Effector memory CD4-positive, alpha-beta T cell (primary cell): Measurements from ENCODE around the gene TGFB2.

Experiments used
- DNase-seq, 3 donors: peaks; one replicate each; pipeline ENCODE4 v3.0.0-alpha.2; 2020
- H3K27ac ChIP-seq: 2 replicates; pipeline ENCODE4 v1.7.0; 2013; ENCODE audit warnings: mild to moderate bottlenecking, low read length, moderate library complexity; ENCODE audit not compliant: insufficient read depth, poor library complexity, severe bottlenecking
- H3K27me3 ChIP-seq: replicated peaks from 2 replicates; pipeline ENCODE4 v1.7.0; 2013; ENCODE audit warnings: mild to moderate bottlenecking, low read length; ENCODE audit not compliant: insufficient read depth, control insufficient read depth, poor library complexity, severe bottlenecking
- H3K36me3 ChIP-seq: 2 replicates; pipeline ENCODE4 v1.7.0; 2013; ENCODE audit warnings: mild to moderate bottlenecking, low read length, moderate library complexity; ENCODE audit not compliant: control insufficient read depth, insufficient read depth
- H3K4me1 ChIP-seq: 2 replicates; pipeline ENCODE4 v1.7.0; 2013; ENCODE audit warnings: low read length, mild to moderate bottlenecking; ENCODE audit not compliant: control insufficient read depth, insufficient read depth, poor library complexity, severe bottlenecking
- H3K4me3 ChIP-seq: 2 replicates; pipeline ENCODE4 v1.7.0; 2013; ENCODE audit warnings: low read length, low read depth, mild to moderate bottlenecking; ENCODE audit not compliant: insufficient read depth, poor library complexity, severe bottlenecking
- H3K9me3 ChIP-seq: 2 replicates; pipeline ENCODE4 v1.7.0; 2013; ENCODE audit warnings: mild to moderate bottlenecking, low read length, moderate library complexity; ENCODE audit not compliant: control insufficient read depth

Gene TGFB2

GRCh38 chr1:218328769-218329168, 16.4 kb upstream of the TGFB2 start:
- Histone ChIP-seq H3K4me3 (no peak overlapping the region), H3K36me3 (peaks cover 6% of the 10 kb centered on the region), H3K9me3 (no peaks in the 10 kb centered on the region), H3K4me1 (no peaks in the 10 kb centered on the region), H3K27me3 (no peaks in the 10 kb centered on the region), H3K27ac (no peak overlapping the region)
- DNase-seq = no peak

GRCh38 chr1:218330043-218330623, 15.0 kb upstream of the TGFB2 start:
- no peaks in the 10 kb centered on the region for H3K9me3 ChIP-seq
- DNase-seq = no peak
- no peak overlapping the region for H3K4me3 ChIP-seq
- no peaks in the 10 kb centered on the region for H3K27me3 ChIP-seq
- H3K27ac ChIP-seq = no peak overlapping the region
- no peaks in the 10 kb centered on the region for H3K36me3 ChIP-seq
- H3K4me1 ChIP-seq = no peaks in the 10 kb centered on the region

GRCh38 chr1:218332416-218332815, 12.7 kb upstream of the TGFB2 start:
- Histone ChIP-seq H3K9me3 (no peaks in the 10 kb centered on the region), H3K4me1 (no peaks in the 10 kb centered on the region), H3K27me3 (no peaks in the 10 kb centered on the region)

GRCh38 chr1:218336328-218336727, 8.8 kb upstream of the TGFB2 start:
- H3K36me3 ChIP-seq = peaks cover 7% of the 10 kb centered on the region
- no peak overlapping the region for H3K4me3 ChIP-seq
- H3K27ac ChIP-seq = no peak overlapping the region

More at GRCh38 chr1:218332416-218332815, 12.7 kb upstream of the TGFB2 start:
- DNase-seq = no peak
- Histone ChIP-seq H3K36me3 (peaks cover 7% of the 10 kb centered on the region), H3K4me3 (no peak overlapping the region), H3K27ac (no peak overlapping the region)

GRCh38 chr1:218339267-218339831, 5.8 kb upstream of the TGFB2 start:
- Histone ChIP-seq H3K36me3 (peaks cover 7% of the 10 kb centered on the region), H3K4me3 (no peak overlapping the region), H3K27me3 (no peaks in the 10 kb centered on the region), H3K4me1 (no peaks in the 10 kb centered on the region), H3K9me3 (no peaks in the 10 kb centered on the region), H3K27ac (no peak overlapping the region)
- DNase-seq = no peak

More at GRCh38 chr1:218336328-218336727, 8.8 kb upstream of the TGFB2 start:
- DNase-seq = no peak
- Histone ChIP-seq H3K4me1 (no peaks in the 10 kb centered on the region), H3K27me3 (no peaks in the 10 kb centered on the region), H3K9me3 (no peaks in the 10 kb centered on the region)

GRCh38 chr1:218341325-218341724, 3.8 kb upstream of the TGFB2 start:
- peaks cover under 1% of the 10 kb centered on the region for H3K36me3 ChIP-seq
- peaks cover 10% of the 10 kb centered on the region for H3K4me1 ChIP-seq
- no peaks in the 10 kb centered on the region for H3K9me3 ChIP-seq
- no peak overlapping the region for H3K4me3 ChIP-seq
- H3K27me3 ChIP-seq = no peaks in the 10 kb centered on the region
- H3K27ac ChIP-seq = no peak overlapping the region
- no peak for DNase-seq

GRCh38 chr1:218342091-218342490, 3.0 kb upstream of the TGFB2 start:
- H3K27ac ChIP-seq = no peak overlapping the region
- no peak overlapping the region for H3K4me3 ChIP-seq
- H3K4me1 ChIP-seq = peaks cover 13% of the 10 kb centered on the region
- H3K36me3 ChIP-seq = no peaks in the 10 kb centered on the region
- no peaks in the 10 kb centered on the region for H3K27me3 ChIP-seq
- no peak for DNase-seq
- H3K9me3 ChIP-seq = no peaks in the 10 kb centered on the region

- H3K27ac ChIP-seq = no peak overlapping the region
- H3K4me3 ChIP-seq = peak overlapping the region; percentile 73
- no peaks in the 10 kb centered on the region for H3K36me3 ChIP-seq
- H3K9me3 ChIP-seq = no peaks in the 10 kb centered on the region
- H3K27me3 ChIP-seq = no peaks in the 10 kb centered on the region
- DNase-seq = peak in 1 of 3 donors; percentile 12
- peaks cover 13% of the 10 kb centered on the region for H3K4me1 ChIP-seq
Observed at GRCh38 chr1:218345673-218346390, 696 bp downstream of the TGFB2 start.

- H3K27me3 ChIP-seq = no peaks in the 10 kb centered on the region
- H3K9me3 ChIP-seq = no peaks in the 10 kb centered on the region
- H3K4me1 ChIP-seq = peaks cover 15% of the 10 kb centered on the region
- H3K27ac ChIP-seq = no peak overlapping the region
- H3K36me3 ChIP-seq = no peaks in the 10 kb centered on the region
- peak overlapping the region; percentile 73 for H3K4me3 ChIP-seq
- DNase-seq = no peak
Observed at GRCh38 chr1:218346391-218347204, 1.5 kb downstream of the TGFB2 start.
